ENCODE results near the gene LRP1B. TPM values are rescaled to one million over a fixed set of nuclear protein-coding genes. Genes with fewer than 3 reads are reported as not detected.

LRP1B gene
- total and polyA plus RNA-seq, 5 experiments from 2014 or later = not detected

- Mint-ChIP-seq H3K27me3 (no peaks in the 10 kb centered on the region), H3K27ac (no peak overlapping the region), H3K4me3 (no peak overlapping the region), H3K36me3 (no peaks in the 10 kb centered on the region), H3K4me1 (no peaks in the 10 kb centered on the region), H3K9me3 (peaks cover 2 to 28% (median 10%) of the 10 kb centered on the region in 9 donors)
- POLR2A ChIA-PET = no interaction called here
- ATAC-seq (no peak), DNase-seq (no peak)
Measured at GRCh38 chr2:141313972-141314371, 816.8 kb downstream of the LRP1B start.

GRCh38 chr2:141311430-141311829 is 819.4 kb downstream of the LRP1B start:
- no peaks in the 10 kb centered on the region for H3K27me3 Mint-ChIP-seq
- DNase-seq (no peak), ATAC-seq (no peak)
- H3K9me3 Mint-ChIP-seq = peaks cover 2 to 21% (median 11%) of the 10 kb centered on the region in 9 donors
- no peaks in the 10 kb centered on the region for H3K36me3 Mint-ChIP-seq
- no peak overlapping the region for H3K4me3 Mint-ChIP-seq
- no peaks in the 10 kb centered on the region for H3K4me1 Mint-ChIP-seq
- POLR2A ChIA-PET = no interaction called here
- no peak overlapping the region for H3K27ac Mint-ChIP-seq

GRCh38 chr2:141306368-141306767 is 824.4 kb downstream of the LRP1B start:
- Mint-ChIP-seq H3K9me3 (peaks cover 0 to 33% (median 15%) of the 10 kb centered on the region in 9 donors), H3K27me3 (no peaks in the 10 kb centered on the region), H3K4me1 (no peaks in the 10 kb centered on the region), H3K27ac (no peak overlapping the region), H3K4me3 (no peak overlapping the region), H3K36me3 (no peaks in the 10 kb centered on the region)
- POLR2A ChIA-PET = no interaction called here
- ATAC-seq (no peak), DNase-seq (no peak)

GRCh38 chr2:141301551-141301950 is 829.3 kb downstream of the LRP1B start:
- no peaks in the 10 kb centered on the region for H3K36me3 Mint-ChIP-seq
- no peak for DNase-seq
- POLR2A ChIA-PET = no interaction called here
- H3K27me3 Mint-ChIP-seq = no peaks in the 10 kb centered on the region
- no peaks in the 10 kb centered on the region for H3K4me1 Mint-ChIP-seq
- H3K27ac Mint-ChIP-seq = no peak overlapping the region
- no peak overlapping the region for H3K4me3 Mint-ChIP-seq
- peaks cover 0 to 23% (median 7%) of the 10 kb centered on the region in 9 donors for H3K9me3 Mint-ChIP-seq
- ATAC-seq = no peak

- H3K36me3 Mint-ChIP-seq = no peaks in the 10 kb centered on the region
- H3K9me3 Mint-ChIP-seq = peaks cover 0 to 35% (median 10%) of the 10 kb centered on the region in 9 donors
- no peaks in the 10 kb centered on the region for H3K27me3 Mint-ChIP-seq
- no peak overlapping the region for H3K4me3 Mint-ChIP-seq
- DNase-seq (no peak), ATAC-seq (no peak)
- POLR2A ChIA-PET = no interaction called here
- H3K4me1 Mint-ChIP-seq = no peaks in the 10 kb centered on the region
- no peak overlapping the region for H3K27ac Mint-ChIP-seq
Measured at GRCh38 chr2:141280037-141280436, 850.8 kb downstream of the LRP1B start.

- H3K4me1 Mint-ChIP-seq = no peaks in the 10 kb centered on the region
- peaks cover 0 to 48% (median 26%) of the 10 kb centered on the region in 9 donors for H3K9me3 Mint-ChIP-seq
- no peak overlapping the region for H3K27ac Mint-ChIP-seq
- H3K4me3 Mint-ChIP-seq = no peak overlapping the region
- POLR2A ChIA-PET = no interaction called here
- DNase-seq (no peak), ATAC-seq (no peak)
- H3K27me3 Mint-ChIP-seq = no peaks in the 10 kb centered on the region
- H3K36me3 Mint-ChIP-seq = peaks cover 0 to 6% (median 2%) of the 10 kb centered on the region in 3 donors
Measured at GRCh38 chr2:141271346-141271745, 859.5 kb downstream of the LRP1B start.

GRCh38 chr2:141264848-141265247 is 866.0 kb downstream of the LRP1B start:
- Mint-ChIP-seq H3K4me3 (no peak overlapping the region), H3K4me1 (no peaks in the 10 kb centered on the region), H3K27me3 (no peaks in the 10 kb centered on the region), H3K9me3 (peaks cover 0 to 24% (median 14%) of the 10 kb centered on the region in 9 donors), H3K27ac (no peak overlapping the region), H3K36me3 (peaks cover 0 to 2% (median 0%) of the 10 kb centered on the region in 3 donors)
- ATAC-seq = no peak
- DNase-seq = no peak
- POLR2A ChIA-PET = no interaction called here

GRCh38 chr2:141260911-141261310 is 869.9 kb downstream of the LRP1B start:
- peaks cover 2 to 14% (median 8%) of the 10 kb centered on the region in 9 donors for H3K9me3 Mint-ChIP-seq
- POLR2A ChIA-PET = no interaction called here
- H3K27me3 Mint-ChIP-seq = no peaks in the 10 kb centered on the region
- no peak overlapping the region for H3K4me3 Mint-ChIP-seq
- H3K36me3 Mint-ChIP-seq = no peaks in the 10 kb centered on the region
- no peak for DNase-seq
- ATAC-seq = no peak
- no peaks in the 10 kb centered on the region for H3K4me1 Mint-ChIP-seq
- H3K27ac Mint-ChIP-seq = no peak overlapping the region

- no peaks in the 10 kb centered on the region for H3K36me3 Mint-ChIP-seq
- POLR2A ChIA-PET = no interaction called here
Measured at GRCh38 chr2:141259683-141260082, 871.1 kb downstream of the LRP1B start.

GRCh38 chr2:141242008-141242407 is 888.8 kb downstream of the LRP1B start:
- DNase-seq (no peak), ATAC-seq (no peak)
- H3K36me3 Mint-ChIP-seq = no peaks in the 10 kb centered on the region
- H3K4me1 Mint-ChIP-seq = no peaks in the 10 kb centered on the region
- no peak overlapping the region for H3K27ac Mint-ChIP-seq
- no peak overlapping the region for H3K4me3 Mint-ChIP-seq
- H3K9me3 Mint-ChIP-seq = peaks cover 0 to 9% (median 3%) of the 10 kb centered on the region in 9 donors
- H3K27me3 Mint-ChIP-seq = no peaks in the 10 kb centered on the region
- POLR2A ChIA-PET = no interaction called here

More at GRCh38 chr2:141259683-141260082, 871.1 kb downstream of the LRP1B start:
- no peak overlapping the region for H3K4me3 Mint-ChIP-seq
- no peak overlapping the region for H3K27ac Mint-ChIP-seq
- DNase-seq (no peak), ATAC-seq (no peak)
- no peaks in the 10 kb centered on the region for H3K4me1 Mint-ChIP-seq
- H3K9me3 Mint-ChIP-seq = peaks cover 0 to 14% (median 5%) of the 10 kb centered on the region in 9 donors
- H3K27me3 Mint-ChIP-seq = no peaks in the 10 kb centered on the region

- POLR2A ChIA-PET = no interaction called here
- DNase-seq = no peak
- H3K27ac Mint-ChIP-seq = no peak overlapping the region
Measured at GRCh38 chr2:141226560-141226959, 904.3 kb downstream of the LRP1B start.

GRCh38 chr2:141207036-141207385 is 923.8 kb downstream of the LRP1B start:
- POLR2A ChIA-PET = no interaction called here
- Mint-ChIP-seq H3K4me1 (peaks cover 0 to 8% (median 0%) of the 10 kb centered on the region in 4 donors), H3K36me3 (no peaks in the 10 kb centered on the region), H3K9me3 (peaks cover 0 to 16% (median 7%) of the 10 kb centered on the region in 9 donors), H3K27me3 (peaks cover 0 to 3% (median 0%) of the 10 kb centered on the region in 5 donors), H3K27ac (no peak overlapping the region), H3K4me3 (no peak overlapping the region)
- DNase-seq (no peak), ATAC-seq (no peak)

More at GRCh38 chr2:141226560-141226959, 904.3 kb downstream of the LRP1B start:
- H3K9me3 Mint-ChIP-seq = peaks cover 2 to 25% (median 17%) of the 10 kb centered on the region in 9 donors
- peaks cover 0 to 6% (median 0%) of the 10 kb centered on the region in 3 donors for H3K36me3 Mint-ChIP-seq
- H3K27me3 Mint-ChIP-seq = no peaks in the 10 kb centered on the region
- no peaks in the 10 kb centered on the region for H3K4me1 Mint-ChIP-seq
- H3K4me3 Mint-ChIP-seq = no peak overlapping the region
- ATAC-seq = no peak

GRCh38 chr2:141201016-141201565 is 929.7 kb downstream of the LRP1B start:
- no peak for ATAC-seq
- Mint-ChIP-seq H3K4me3 (no peak overlapping the region), H3K36me3 (no peaks in the 10 kb centered on the region), H3K27ac (no peak overlapping the region), H3K9me3 (peaks cover 0 to 27% (median 2%) of the 10 kb centered on the region in 9 donors), H3K27me3 (peaks cover 0 to 3% (median 0%) of the 10 kb centered on the region in 5 donors), H3K4me1 (no peaks in the 10 kb centered on the region)
- POLR2A ChIA-PET = no interaction called here
- DNase-seq = no peak

- Mint-ChIP-seq H3K27me3 (peaks cover 0 to 3% (median 0%) of the 10 kb centered on the region in 5 donors), H3K36me3 (no peaks in the 10 kb centered on the region), H3K4me1 (no peaks in the 10 kb centered on the region), H3K27ac (peak overlapping the region in 1 of 10 donors; percentile 34), H3K9me3 (peaks cover 0 to 27% (median 3%) of the 10 kb centered on the region in 9 donors), H3K4me3 (no peak overlapping the region)
- DNase-seq (no peak), ATAC-seq (no peak)
- POLR2A ChIA-PET = no interaction called here
Measured at GRCh38 chr2:141200191-141200590, 930.6 kb downstream of the LRP1B start.
